HG03025 (cell line): ENCODE data around the gene TBCC.
A peak's percentile ranks its signal among the peaks of the same experiment; 100 is the strongest.
"Not testable (repeated sequence)": the region's sequence is repeated elsewhere in the genome, so short reads cannot be mapped to it uniquely, and the experiment has no call there.

ENCODE experiments used
- ATAC-seq: cut with Tn5 transposase; IDR thresholded peaks from one replicate; pipeline ENCODE4 v1.9.1; 2021; ENCODE audit warnings: mild to moderate bottlenecking, moderate library complexity; ENCODE audit not compliant: unreplicated experiment, low FRiP score

The TBCC gene

DNA sequence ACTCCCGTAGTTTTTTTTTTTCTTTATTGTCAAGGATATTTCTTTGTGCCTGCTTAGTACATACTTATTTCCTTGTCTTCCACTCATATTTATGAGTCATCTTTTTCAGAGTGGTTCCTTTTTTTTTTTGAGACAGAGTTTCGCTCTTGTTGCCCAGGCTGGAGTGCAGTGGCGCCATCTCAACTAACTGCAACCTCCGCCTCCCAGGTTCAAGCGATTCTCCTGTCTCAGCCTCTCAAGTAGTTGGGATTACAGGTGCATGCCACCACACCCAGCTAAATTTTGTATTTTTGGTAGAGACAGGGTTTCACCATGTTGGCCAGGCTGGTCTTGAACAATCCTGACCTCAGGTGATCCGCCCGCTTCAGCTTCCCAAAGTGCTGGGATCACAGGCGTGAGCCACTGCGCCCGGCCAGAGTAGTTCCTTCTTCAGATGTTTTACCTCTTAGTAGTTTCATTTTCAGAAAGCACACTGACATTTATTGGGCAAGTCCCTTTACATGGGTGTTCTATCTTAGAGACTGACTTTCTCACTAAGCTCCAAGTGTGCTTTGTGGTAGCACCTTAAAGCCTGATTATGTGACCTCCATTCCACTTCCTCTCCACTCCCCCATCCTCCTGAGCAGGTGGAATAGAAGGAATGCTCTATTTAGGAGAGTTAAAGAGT is 29.1 kb upstream of the TBCC start:
- ATAC-seq, result not testable (repeated sequence)

DNA sequence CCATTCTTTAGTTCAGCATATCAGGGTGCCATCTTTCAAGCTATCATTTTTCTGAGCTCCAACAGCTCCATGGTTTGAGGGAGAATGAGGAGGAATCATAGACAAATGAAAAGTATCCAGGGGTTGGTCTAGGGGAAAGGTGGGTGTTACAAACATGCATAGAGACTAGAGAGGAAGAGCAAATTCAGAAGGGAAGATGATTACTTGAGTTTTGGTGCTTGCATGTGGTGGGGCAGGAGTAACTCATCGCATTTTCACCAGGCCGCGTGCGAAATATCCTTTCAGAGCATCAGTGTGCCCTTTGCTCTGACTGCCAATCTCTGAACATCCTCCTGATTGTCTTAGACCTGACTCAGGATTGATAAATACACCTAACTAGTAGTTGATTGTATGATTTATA is 28.3 kb upstream of the TBCC start:
- ATAC-seq, result no peak

DNA sequence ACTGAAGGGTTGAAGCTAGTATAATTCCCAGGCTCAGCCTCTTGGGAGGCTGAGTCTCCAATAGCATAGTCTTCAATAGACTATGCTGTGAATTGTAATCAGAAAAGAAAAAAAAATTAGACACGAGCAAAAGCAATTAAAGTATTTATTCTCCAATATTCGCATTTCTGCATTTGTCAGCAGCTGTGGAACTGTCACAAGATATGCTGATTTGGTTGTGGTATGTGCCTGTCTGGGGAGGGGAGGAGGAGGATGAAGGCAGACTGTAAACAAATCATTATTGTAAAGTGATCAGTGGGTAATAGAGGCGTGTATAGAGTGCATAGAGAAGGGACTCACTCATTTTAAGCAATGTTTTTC is 25.8 kb upstream of the TBCC start:
- no peak for ATAC-seq

DNA sequence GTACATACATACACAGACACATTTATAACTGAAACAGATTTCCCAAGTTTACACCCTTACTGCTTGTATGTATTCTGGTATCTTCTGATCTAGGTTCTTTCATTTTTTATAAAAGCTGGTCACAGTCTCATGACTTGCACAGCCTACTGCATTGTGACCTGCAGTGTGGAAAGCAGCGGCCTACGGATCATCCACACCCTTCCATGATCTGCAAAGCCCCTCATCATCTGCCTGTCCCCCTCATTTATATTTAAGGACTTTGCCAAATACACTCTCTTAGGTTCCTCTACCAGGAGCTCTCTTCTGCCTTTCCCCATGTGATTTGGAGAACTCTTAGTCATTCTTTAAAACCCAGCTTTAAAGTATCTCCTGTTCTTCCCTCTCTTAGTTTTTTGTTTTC is 23.9 kb upstream of the TBCC start:
- no peak for ATAC-seq

DNA sequence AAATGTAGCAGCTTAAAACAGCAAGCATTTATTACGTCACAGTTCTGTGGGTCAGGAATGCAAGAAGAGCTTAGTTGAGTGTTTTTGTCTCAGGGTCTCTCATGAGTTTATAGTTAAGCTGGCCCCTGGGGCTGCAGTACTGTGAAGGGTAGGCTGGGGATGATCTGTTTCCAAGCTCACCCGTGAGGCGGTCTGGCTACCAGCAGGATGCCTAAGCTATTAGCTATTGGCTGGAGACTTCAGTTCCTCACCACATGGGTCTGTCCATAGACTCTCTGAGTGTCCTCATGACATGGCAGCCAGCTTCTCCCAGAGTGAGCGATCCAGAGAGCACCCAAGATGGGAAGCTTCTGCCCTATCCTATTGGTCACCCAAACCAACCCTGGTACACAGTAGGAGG is 23.1 kb upstream of the TBCC start:
- ATAC-seq, result no peak

DNA sequence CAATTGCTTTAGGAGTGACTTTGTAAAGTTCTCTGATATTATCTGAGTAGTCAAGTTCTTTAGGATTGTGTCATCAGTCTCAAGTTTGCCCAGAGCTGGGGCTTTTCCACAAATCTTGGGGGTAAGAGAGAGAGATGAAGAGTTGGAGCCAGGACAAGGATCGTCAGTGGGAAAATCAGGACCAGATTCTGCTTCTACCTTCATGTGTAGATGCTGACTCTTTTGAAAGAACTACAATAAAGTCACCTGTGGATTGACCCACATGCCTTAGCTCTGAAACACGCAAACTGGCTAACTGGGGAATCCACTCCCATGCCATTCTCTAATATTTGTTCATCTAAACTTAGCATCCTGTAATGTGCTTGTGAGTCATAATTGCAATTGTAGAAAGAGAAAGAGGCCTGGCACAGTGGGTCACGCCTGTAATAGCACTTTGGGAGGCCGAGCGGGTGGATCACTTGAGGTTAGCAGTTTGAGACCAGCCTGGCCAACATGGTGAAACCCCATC is 20.3 kb upstream of the TBCC start:
- ATAC-seq, result no peak

DNA sequence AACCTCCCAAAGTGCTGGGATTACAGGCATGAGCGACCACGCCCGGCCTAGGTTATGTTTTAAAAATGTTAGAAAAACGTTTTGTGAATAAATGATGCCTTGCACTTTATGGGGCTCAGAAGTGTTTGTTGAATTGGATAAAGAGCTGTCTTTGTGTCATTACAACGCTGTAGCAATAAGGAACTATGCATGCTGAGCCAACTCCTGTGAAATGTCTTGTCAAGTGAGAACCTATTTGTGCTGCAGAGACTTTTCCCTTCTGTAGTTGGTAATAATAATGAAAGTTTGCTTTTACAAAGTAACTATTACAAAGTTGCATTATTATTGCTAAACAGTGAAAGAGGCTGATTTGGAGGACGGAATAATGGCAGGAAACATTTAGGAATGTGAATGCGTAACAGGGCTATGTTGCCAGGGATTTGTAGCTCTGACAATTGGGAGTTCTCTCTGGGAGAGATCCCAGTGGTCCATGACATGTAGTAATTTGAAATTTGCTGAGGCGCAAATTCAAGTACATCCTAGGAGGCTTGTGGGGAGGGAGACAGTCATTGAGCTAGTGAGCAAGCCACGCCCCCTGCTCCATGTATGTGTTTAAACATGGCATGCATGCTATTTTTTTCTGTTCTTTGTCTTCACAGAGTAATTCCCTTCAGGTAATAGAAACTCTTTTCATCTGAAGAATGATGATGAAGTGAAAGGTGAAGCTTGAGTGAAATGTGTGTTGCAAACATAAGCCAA is 19.2 kb upstream of the TBCC start:
- ATAC-seq, result no peak

DNA sequence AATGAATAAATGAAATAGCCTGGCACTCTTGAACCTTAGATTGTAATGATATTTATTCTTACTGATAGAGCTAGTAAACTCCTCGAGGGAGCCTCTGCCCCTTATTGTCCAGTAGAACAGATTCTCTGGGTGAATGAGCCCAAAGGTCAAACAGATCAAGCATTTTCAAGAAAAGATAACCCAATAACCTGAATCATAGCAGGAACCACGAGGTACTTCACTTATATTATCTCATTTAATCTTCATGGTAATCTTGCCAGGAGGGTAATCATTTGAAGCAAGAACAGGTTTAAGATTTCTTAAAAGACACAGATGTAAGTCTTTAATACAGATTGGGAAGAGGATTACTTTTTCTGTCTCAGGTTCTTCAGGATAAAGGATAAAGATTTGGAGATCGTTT is 17.0 kb upstream of the TBCC start:
- ATAC-seq, result no peak

DNA sequence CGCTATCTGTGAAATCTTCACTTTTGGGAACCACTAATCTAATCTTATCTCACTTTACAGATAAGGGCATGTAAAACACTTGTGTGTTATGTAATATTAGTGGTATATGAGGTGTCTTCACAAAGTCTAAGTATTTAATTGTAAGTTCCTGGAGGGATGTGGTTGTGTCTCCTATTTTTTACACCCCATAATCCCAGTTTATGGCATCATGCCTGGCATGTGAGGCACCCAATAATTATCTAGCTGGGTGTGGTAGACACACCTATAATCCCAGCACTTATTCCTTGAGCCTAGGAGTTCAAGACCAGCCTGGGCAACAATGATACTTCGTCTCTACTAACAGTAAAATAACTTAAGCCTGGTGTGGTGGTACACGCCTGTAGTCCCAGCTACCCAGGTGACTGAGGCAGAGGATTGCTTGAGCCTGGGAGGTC is 16.5 kb upstream of the TBCC start:
- ATAC-seq, result no peak

DNA sequence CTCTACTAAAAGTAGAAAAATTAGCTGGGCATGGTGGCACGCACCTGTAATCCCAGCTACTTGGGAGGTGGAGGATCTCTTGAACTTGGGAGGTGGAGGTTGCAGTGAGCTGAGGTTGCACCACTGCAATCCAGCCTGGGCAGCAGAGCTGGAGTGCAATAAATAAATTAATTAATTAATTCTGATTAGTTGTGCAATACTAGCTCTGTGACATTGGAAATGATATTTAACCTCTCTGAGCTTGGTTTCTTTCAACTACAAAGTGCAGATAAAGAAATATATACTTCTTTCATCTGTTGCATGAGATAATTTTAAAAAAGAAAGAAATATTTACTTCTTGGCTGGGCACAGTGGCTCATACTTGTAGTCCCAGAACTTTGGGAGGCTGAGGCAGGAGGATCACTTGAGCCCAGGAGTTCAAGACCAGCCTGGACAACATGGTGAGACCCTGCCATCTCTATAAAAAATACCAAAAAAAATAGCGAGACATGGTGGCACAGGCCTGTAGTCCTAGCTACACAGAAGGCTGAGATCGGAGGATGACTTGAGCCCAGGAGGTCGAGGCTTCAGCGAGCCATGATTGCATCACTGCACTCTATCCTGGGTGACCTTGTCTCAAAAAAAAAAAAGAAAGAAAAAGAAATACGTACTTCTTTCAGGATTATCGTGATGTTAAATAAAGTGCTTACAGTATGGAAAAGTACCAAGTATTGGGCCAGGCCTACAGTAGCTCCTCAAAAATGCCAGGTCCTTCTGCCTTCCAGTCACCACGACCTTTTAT is 15.6 kb upstream of the TBCC start:
- no peak for ATAC-seq

DNA sequence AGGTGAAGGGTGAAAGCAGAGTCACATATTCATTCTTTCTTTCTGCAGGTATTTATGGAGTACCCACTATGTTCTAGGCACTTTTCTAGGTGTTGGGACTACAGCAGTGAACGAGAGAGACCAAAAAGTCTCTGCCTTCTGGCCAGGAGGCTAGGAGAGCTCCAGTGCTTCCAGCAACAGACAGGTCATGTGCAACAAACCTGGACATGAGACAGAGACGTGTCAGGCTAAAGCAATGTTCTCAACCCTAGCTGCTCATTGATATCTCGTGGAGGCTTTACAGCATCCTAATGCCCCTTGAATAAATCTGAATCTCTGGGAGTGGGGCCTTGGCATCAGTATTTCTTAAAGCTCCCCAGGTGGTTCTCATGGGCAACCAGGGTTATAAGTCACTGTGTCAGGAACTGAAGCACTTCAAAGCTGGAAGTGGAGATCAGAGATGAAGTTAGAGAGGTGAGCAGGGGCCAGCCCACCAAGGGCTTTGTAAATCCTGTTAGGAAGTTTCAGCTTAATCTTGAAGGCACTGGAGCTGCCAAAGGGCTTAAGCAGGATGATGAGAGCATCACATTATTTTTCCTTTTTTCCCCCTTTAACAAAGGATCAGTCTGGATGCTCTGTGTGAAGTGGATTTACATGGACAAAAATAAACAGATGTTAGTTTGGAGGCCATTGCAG is 13.0 kb upstream of the TBCC start:
- no peak for ATAC-seq

DNA sequence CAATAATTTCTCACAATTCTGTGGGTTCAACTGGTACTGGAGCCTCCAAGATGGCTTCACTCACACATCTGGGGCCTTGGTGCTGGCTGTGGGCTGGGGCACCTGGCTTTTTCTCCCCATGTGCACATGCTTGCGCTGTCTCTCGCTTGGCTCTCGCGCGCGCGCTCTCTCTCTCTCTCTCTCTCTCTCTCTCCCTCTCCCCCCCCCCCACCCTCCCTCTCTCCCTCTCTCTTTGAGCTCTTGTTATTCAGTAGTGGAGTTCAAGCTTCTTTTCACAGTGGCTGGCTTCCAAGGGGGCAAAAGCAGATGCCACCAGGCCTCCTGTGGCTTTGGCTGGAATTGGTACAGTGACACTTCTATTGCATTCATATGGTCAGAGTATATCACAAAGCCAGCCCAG is 10.8 kb upstream of the TBCC start:
- no peak for ATAC-seq

DNA sequence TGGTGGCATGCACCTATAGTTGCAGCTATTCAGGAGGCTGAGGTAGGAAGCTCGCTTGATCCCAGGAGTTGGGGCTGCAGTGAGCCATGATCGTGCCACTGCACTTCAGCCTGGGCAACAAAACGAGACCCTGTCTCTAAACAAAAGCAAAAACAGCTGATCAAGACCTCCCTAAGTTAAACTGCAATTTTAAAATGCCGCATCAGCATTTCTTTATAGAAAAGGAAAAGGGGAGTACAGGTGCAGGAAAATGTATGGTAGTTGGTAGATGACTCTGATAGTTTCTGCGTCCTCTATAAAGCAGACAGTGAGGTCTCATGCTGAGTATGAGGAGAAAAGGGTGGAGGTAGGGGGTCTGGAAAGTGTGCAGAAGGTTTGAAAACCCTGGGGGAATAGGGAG is 8.9 kb upstream of the TBCC start:
- ATAC-seq, result no peak

DNA sequence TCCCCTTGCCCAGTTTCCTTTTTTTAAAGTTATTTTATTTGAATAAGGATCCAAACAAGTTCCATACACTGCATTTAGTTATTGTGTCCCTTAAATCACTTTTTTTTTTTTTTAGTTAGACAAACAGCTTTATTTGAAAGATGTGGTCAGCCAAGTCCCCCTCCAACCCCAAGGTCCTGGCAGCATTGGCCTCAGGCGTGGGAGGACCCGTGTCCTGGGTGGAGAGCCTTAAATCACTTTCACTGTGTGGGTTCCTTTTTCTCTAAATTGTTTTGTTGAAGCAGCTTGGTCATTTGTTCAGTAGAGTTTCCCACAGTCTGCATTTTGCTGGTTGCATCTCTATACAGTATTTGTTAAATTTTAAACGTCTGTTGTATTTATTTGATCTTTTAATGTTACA is 5.2 kb upstream of the TBCC start:
- no peak for ATAC-seq

DNA sequence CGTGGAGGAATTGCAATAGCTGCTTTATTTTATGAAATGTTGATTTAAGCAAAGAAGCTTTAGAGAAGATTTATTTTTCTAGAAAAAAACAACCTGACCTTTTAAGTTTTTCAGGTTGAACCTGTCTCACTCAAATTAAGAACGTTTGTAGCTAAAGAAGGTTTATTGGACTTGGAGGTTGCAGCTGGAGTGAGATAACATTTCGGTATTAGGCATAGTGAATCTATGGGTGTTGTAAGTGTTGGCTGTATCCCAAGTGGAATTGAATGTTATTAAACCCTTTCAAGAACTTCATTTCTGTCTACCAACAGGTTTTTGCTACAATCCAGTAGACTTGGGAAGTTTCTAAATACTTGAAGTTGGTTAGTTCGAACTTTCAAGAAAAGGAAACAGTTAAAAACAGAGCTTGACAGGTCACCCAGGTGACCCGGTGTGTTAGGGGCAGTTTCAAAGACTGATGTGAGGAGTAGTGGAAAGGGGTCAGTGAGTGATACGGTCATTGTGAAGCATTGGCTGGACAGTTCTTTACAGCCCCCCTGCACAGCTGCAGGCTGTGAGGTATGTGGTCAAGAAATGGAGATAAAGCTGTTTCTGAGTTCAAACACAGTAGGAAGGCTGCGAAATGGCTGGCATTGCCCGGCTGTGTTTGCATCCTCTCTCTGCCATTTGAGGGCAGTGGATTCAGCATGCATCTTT is 2.4 kb upstream of the TBCC start:
- ATAC-seq, result no peak

DNA sequence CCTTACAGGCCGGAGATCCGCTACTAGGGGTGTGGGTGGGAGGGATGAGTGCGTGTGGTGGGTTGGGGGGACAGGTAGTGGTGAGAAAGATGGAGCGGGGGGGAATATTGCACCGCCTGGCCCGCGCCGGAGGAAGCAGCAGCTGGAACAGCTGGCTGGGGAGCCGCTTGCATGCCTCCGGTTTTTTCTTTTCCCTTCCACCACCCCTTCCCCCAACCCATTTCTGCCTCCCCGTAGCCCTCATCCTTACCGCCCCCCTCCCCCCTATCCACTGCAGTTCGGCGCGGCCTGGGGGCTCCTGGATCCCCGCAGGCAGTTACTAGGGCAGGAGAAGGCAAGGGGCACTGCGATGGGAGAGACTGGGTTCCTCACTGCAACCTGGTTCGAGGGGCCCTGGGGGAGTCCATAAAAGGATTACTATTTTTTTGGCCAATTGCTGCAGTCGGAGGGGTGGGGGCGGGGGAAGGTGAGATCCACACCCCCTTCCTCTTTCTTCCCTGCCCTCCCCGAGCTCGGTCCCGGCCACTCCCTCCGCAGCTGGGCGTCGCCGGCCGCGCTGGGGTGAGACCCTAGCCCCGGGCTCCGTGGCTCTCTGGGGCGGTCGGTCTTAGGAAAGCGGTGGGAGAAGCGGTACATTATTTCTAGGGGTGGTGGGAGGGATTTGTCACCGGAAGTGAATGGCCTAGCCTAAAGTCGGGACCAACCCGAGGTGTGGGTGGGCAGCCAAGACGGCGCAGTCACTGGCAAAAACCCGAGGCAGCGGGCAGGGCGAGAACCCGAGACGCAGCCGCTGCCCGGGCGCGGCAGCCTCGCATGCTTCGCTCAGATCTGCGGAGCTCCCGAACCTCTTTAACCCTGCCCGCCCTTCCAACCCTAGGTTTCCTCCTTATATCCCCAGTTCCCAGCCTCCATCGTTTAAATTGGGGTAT is 824 bp upstream of the TBCC start:
- peak; percentile 47 for ATAC-seq

DNA sequence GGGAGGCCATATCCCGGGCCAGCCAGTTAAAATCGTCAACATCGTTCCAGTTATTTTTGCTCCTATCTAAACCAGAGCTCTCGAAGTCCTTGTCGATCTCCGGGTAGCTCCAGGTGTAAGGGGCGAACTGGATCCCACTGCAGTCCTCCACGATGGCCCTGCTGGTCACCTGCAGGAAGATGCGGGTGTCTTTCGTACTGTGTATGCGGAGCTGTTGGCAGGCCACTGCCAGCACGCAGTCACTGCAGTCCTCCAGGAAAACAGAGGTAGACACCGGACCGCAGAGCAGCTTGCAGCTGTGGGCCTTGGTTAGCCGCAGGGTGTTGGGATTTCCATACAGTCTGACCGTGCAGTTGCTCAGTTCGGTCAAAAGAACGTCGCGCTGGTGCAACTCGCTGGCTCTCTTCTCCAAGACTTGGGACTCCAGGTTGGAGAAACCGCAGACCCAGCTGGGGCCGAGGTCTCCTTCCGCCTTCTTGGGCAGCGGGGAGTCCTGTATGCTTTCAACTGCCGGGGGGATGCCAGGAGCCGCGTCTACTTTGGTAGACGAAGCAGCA is 742 bp downstream of the TBCC start:
- ATAC-seq, result no peak

DNA sequence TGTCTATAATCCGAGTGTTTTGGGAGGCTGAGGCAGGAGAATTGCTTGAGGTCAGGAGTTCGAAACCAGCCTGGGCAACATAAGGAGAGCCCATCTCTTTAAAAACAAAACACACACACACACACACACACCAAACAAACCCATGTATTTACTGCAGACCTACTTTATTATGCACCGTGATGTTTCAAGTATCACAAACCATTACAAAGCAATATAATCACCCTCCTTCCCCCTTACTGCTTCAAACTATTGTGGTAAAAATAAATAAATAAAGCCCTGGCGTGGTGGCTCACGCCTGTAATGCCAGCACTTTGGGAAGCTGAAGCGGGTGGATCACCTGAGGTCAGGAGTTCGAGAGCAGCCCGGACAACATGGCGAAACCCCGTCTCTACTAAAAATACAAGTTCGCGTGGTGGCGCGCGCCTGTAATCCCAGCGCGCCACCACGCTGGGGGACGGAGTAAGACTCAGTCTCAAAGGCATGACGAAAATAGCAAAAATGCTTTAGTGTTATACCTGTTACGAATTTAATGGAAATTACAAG is 1.5 kb downstream of the TBCC start:
- no peak for ATAC-seq
